HepG2 (cell line): ENCODE results near the gene PDE2A. TPM values are rescaled to one million over a fixed set of nuclear protein-coding genes. Genes with fewer than 3 reads are reported as not detected.

ENCODE experiments used
- ATAC-seq: fragments of 200-7000 bp; cut with Tn5 transposase; 3 replicates; pipeline ENCODE4 v1.9.1; 2020; ENCODE audit warnings: mild to moderate bottlenecking, moderate library complexity
- BruUV-seq: library from RNA; stranded (reverse); fragments of 400-500 nt; replicated peaks from 2 replicates; lab custom pipeline; 2021; lab: Mats Ljungman, UMichigan
- CTCF ChIA-PET: fragments of 300-600 bp; formaldehyde crosslinking; extraction: SDS; loops from one replicate; lab custom pipeline; 2021; ENCODE audit warnings: low total read pairs, inconsistent platforms, low intra/inter-chr PET ratio; lab: Yijun Ruan, JAX
- POLR2A ChIA-PET: fragments of 350-600 bp; sonication (Branson Sonifier 250); formaldehyde crosslinking; loops from one replicate; lab custom pipeline; 2020; ENCODE audit warnings: antibody characterized with exemption, inconsistent platforms; lab: Yijun Ruan, JAX
- DNase-seq: peaks from one replicate; pipeline ENCODE4 v3.0.0-alpha.2; 2015; ENCODE audit warnings: low spot score
- FAIRE-seq: peaks from 3 replicates; lab custom pipeline; 2011; peaks lifted over from hg19 to GRCh38; lab: Jason Lieb, UNC
- H2AFZ ChIP-seq: one replicate; pipeline ENCODE4 v1.6.1; 2011; ENCODE audit warnings: low read length, inconsistent platforms
- H3K27ac ChIP-seq: fragments of 300-600 bp; 3 replicates; pipeline ENCODE4 v1.8.0; 2011; ENCODE audit warnings: mixed run types, mild to moderate bottlenecking, mixed read lengths, low read length, inconsistent platforms; ENCODE audit not compliant: insufficient read depth; ENCODE audit errors: extremely low read length
- H3K27me3 ChIP-seq, 2 experiments: fragments of 200-600 bp in 1 of 2; 2 replicates in 1 of 2; 3 replicates in 1 of 2; pipeline versions ENCODE4 v1.6.0 to v1.8.0; 2011; ENCODE audit warnings: low read length in 2 of 2, mild to moderate bottlenecking in 2 of 2, moderate library complexity in 2 of 2, inconsistent platforms in 1 of 2; ENCODE audit not compliant: insufficient read depth in 2 of 2, control insufficient read depth in 1 of 2
- H3K36me3 ChIP-seq, 2 experiments: fragments of 200-600 bp in 1 of 2; replicated peaks in 1 of 2; 2 replicates in 1 of 2; 3 replicates in 1 of 2; pipeline versions ENCODE4 v1.5.1 to v1.8.0; 2011; ENCODE audit warnings: low read length in 2 of 2, inconsistent platforms in 1 of 2; ENCODE audit not compliant: insufficient read depth in 2 of 2, control insufficient read depth in 1 of 2
- H3K4me1 ChIP-seq: 2 replicates; pipeline ENCODE4 v1.5.1; 2012; ENCODE audit warnings: low read length, inconsistent platforms; ENCODE audit not compliant: insufficient read depth
- H3K4me2 ChIP-seq: 2 replicates; pipeline ENCODE4 v1.6.0; 2011; ENCODE audit warnings: low read depth, low read length, inconsistent platforms
- H3K4me3 ChIP-seq, 3 experiments: fragments of 200-600 bp in 1 of 3; sonication (generic), shearing (Covaris generic) in 1 of 3; replicated peaks in 1 of 3; 2 replicates each; pipeline ENCODE4 v1.5.1; 2011 to 2016; ENCODE audit warnings: low read length in 3 of 3, inconsistent platforms in 2 of 3, low read depth in 2 of 3, mild to moderate bottlenecking in 2 of 3, control low read depth in 1 of 3, mixed read lengths in 1 of 3; ENCODE audit not compliant: insufficient read depth in 1 of 3
- H3K79me2 ChIP-seq: one replicate; pipeline ENCODE4 v1.6.1; 2011; ENCODE audit warnings: low read length, inconsistent platforms; ENCODE audit not compliant: insufficient read depth
- H3K9ac ChIP-seq: 2 replicates; pipeline ENCODE4 v1.6.0; 2011; ENCODE audit warnings: mild to moderate bottlenecking, low read depth, low read length, inconsistent platforms; ENCODE audit not compliant: insufficient read depth
- H3K9me3 ChIP-seq: 2 replicates; pipeline ENCODE4 v1.5.1; 2012; ENCODE audit warnings: mild to moderate bottlenecking, low read length
- H4K20me1 ChIP-seq: 2 replicates; pipeline ENCODE4 v1.6.0; 2011; ENCODE audit warnings: inconsistent platforms, mild to moderate bottlenecking, low read length, moderate library complexity; ENCODE audit not compliant: insufficient read depth
- BRCA1 ChIP-seq: sonication (generic); formaldehyde crosslinking; IDR thresholded peaks from 2 replicates; pipeline ENCODE4 v1.4.0; 2020; ENCODE audit warnings: missing genetic modification reagents
- FOXK1 ChIP-seq: sonication (generic); formaldehyde crosslinking; IDR thresholded peaks from 2 replicates; pipeline ENCODE4 v1.4.0; 2020; ENCODE audit warnings: low read depth, missing genetic modification reagents, borderline replicate concordance
- ISX ChIP-seq: sonication (generic); formaldehyde crosslinking; conservative IDR thresholded peaks from 2 replicates; pipeline ENCODE4 v1.5.0; 2020; ENCODE audit warnings: missing genetic modification reagents
- JDP2 ChIP-seq: sonication (generic); formaldehyde crosslinking; IDR thresholded peaks from 2 replicates; pipeline ENCODE4 v1.8.1; 2022; ENCODE audit warnings: missing genetic modification reagents, borderline replicate concordance
- KAT8 ChIP-seq: IDR thresholded peaks from 2 replicates; pipeline ENCODE4 v1.6.1; 2016; ENCODE audit warnings: missing genetic modification reagents, missing compliant biosample characterization
- KDM1A ChIP-seq: IDR thresholded peaks from 2 replicates; pipeline ENCODE4 v1.6.1; 2016; ENCODE audit warnings: missing compliant biosample characterization
- MYNN ChIP-seq: sonication (generic); formaldehyde crosslinking; IDR thresholded peaks from 2 replicates; pipeline ENCODE4 v1.4.0; 2020; ENCODE audit warnings: mild to moderate bottlenecking, low read depth, missing genetic modification reagents
- SMAD9 ChIP-seq: sonication (generic); formaldehyde crosslinking; IDR thresholded peaks from 2 replicates; pipeline ENCODE4 v1.5.1; 2020; ENCODE audit warnings: mild to moderate bottlenecking, missing genetic modification reagents
- SUZ12 ChIP-seq: fragments of 150-350 bp; IDR thresholded peaks from 2 replicates; pipeline ENCODE4 v1.6.1; 2014; ENCODE audit warnings: low read depth, low read length
- TCF7 ChIP-seq: sonication (generic); IDR thresholded peaks from 2 replicates; pipeline ENCODE4 v1.6.1; 2016; ENCODE audit warnings: antibody characterized with exemption, low read depth
- ZBTB8A ChIP-seq: sonication (generic); formaldehyde crosslinking; IDR thresholded peaks from 2 replicates; pipeline ENCODE4 v1.4.0; 2020; ENCODE audit warnings: mild to moderate bottlenecking, low read depth, missing genetic modification reagents, borderline replicate concordance
- ZFP36L1 ChIP-seq: sonication (generic); formaldehyde crosslinking; IDR thresholded peaks from 2 replicates; pipeline ENCODE4 v1.8.0; 2022; ENCODE audit warnings: mild to moderate bottlenecking, missing genetic modification reagents, moderate library complexity
- ZNF205 ChIP-seq: IDR thresholded peaks from 2 replicates; pipeline ENCODE4 v1.6.1; 2018; ENCODE audit warnings: missing biosample characterization, missing genetic modification reagents
- ZNF326 ChIP-seq: sonication (generic); formaldehyde crosslinking; IDR thresholded peaks from 2 replicates; pipeline ENCODE4 v1.4.0; 2020; ENCODE audit warnings: missing genetic modification reagents, borderline replicate concordance
- WGBS: methylation state at CpG from one replicate; pipeline ENCODE4 v1.1.6; 2017; ENCODE audit warnings: low lambda C conversion rate; 5-methylcytosine and 5-hydroxymethylcytosine counted together
- in situ Hi-C: cut with HindIII; loops from 2 replicates; pipeline ENCODE4 v1.10.0; 2017; ENCODE audit warnings: low pct_unique_long_range_greater_than_20kb; ENCODE audit not compliant: extremely low pct_ligation_motif_present
- intact Hi-C: fragments of 100-400 bp; cut with micrococcal nuclease; formaldehyde crosslinking; loops from one replicate; pipeline ENCODE4 v1.10.0; 2022; ENCODE audit not compliant: unreplicated experiment
- polyA plus RNA-seq, 8 experiments: library from polyadenylated mRNA; depleted of rRNA in 3 of 8; stranded (reverse) in 7 of 8; unstranded in 1 of 8; fragments of >200 nt; fragmentation: Illumina TruSeq in 4 of 8; extraction: Trizol in 4 of 8; gene quantifications; 2 replicates each; pipeline versions ENCODE4 v1.2.1 to v1.2.3, GENCODE V29; 2011 to 2016; ENCODE audit warnings: low read depth in 4 of 8, missing spikeins in 1 of 8, mixed read lengths in 1 of 8; ENCODE audit not compliant: insufficient read depth in 1 of 8
- total RNA-seq, 5 experiments: library from RNA; depleted of rRNA; stranded (reverse); fragments of >200 nt; fragmentation: Illumina TruSeq; extraction: Trizol; gene quantifications; 2 replicates each; pipeline ENCODE4 v1.2.3, GENCODE V29; 2016; ENCODE audit warnings: low read depth in 1 of 5
- TF ChIP-seq, protein P1 (sequence below): sonication (generic); formaldehyde crosslinking; IDR thresholded peaks from 2 replicates; pipeline ENCODE4 v1.8.1; 2023; ENCODE audit warnings: mild to moderate bottlenecking, inconsistent platforms, moderate library complexity, missing genetic modification reagents, borderline replicate concordance
- TF ChIP-seq, protein P2 (sequence below): sonication (generic); formaldehyde crosslinking; conservative IDR thresholded peaks from 2 replicates; pipeline ENCODE4 v1.8.0; 2022; ENCODE audit warnings: mild to moderate bottlenecking, moderate library complexity, missing genetic modification reagents
- TF ChIP-seq, protein P3 (sequence below): sonication (generic); formaldehyde crosslinking; IDR thresholded peaks from 2 replicates; pipeline ENCODE4 v1.8.0; 2022; ENCODE audit warnings: mild to moderate bottlenecking, missing genetic modification reagents; ENCODE audit not compliant: insufficient replicate concordance

PDE2A gene
- total and polyA plus RNA-seq, 2 of the 13 experiments (the other 11 are each of a cell fraction or from before 2014, with no cell fraction given): 3.1 TPM; not detected in 1

DNA sequence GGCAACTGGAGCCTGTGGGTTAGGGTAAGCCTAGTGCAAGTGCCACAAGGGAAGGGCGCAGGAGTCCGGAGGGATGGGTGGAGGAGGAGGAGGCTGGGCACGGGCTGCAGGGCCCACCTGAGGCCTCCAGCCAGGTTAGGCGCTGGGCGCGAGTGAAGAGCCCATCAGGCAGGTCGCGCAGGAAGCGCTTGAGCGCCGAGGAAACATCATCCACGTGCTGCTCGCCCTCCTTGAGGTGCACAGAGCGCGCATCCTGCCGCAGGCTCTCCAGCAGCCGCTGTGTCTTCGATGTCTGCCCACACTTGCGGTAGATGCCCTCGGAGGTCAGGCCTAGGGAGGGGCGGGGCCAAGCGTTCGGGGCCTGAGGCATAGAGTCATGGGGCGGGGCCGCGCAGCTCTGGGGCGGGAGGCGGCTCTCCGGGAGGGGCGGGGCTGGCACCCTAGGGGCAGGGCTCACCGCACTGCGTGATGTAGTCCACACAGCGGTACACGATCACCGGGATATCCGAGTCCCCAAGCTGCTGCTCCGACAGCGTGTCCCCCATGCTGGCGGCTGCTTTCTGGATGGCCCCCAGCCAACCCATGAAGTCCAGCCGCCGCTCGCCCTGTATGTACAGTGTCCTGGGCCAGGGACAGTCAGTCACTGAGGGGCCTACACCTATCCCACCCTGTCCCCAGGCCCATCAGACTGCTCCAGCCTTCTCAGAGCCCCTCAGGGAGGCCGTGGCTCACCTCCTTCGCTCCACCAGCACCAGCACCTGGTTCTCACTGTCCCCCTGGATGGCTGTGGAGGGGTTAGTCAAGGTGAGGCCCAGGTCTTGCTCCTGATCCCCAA is 22.9 kb upstream of the PDE2A start:
- no peak overlapping the region for H2AFZ ChIP-seq
- no peak overlapping the region for H3K4me2 ChIP-seq
- peaks cover 45 to 95% of the 10 kb centered on the region in 2 experiments for H3K36me3 ChIP-seq
- no peak for FAIRE-seq
- no peaks in the 10 kb centered on the region for H3K9me3 ChIP-seq
- POLR2A ChIA-PET: no interaction called here
- no peaks in the 10 kb centered on the region for H3K79me2 ChIP-seq
- TSS peak; percentile 24 for BruUV-seq
- no peak overlapping the region for H3K4me3 ChIP-seq
- no peaks in the 10 kb centered on the region for H3K4me1 ChIP-seq
- TF ChIP-seq SUZ12: no peak
- TF ChIP-seq ZNF205 (CRISPR knock-in tag): no peak
- TF ChIP-seq, protein P1, sequence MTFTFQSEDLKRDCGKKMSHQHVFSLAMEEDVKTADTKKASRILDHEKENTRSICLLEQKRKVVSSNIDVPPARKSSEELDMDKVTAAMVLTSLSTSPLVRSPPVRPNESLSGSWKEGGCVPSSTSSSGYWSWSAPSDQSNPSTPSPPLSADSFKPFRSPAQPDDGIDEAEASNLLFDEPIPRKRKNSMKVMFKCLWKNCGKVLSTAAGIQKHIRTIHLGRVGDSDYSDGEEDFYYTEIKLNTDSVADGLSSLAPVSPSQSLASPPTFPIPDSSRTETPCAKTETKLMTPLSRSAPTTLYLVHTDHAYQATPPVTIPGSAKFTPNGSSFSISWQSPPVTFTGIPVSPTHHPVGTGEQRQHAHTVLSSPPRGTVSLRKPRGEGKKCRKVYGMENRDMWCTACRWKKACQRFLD (CRISPR knock-in tag): no peak
- no peak for TF ChIP-seq SMAD9 (CRISPR knock-in tag)
- no peak for TF ChIP-seq ZBTB8A (CRISPR knock-in tag)
- TF ChIP-seq KDM1A: no peak
- TF ChIP-seq TCF7: no peak
- TF ChIP-seq ISX: no peak
- no peak for TF ChIP-seq BRCA1 (CRISPR knock-in tag)
- TF ChIP-seq JDP2 (CRISPR knock-in tag): no peak
- no peak for TF ChIP-seq ZNF326 (CRISPR knock-in tag)
- TF ChIP-seq ZFP36L1 (CRISPR knock-in tag): no peak
- TF ChIP-seq, protein P2, sequence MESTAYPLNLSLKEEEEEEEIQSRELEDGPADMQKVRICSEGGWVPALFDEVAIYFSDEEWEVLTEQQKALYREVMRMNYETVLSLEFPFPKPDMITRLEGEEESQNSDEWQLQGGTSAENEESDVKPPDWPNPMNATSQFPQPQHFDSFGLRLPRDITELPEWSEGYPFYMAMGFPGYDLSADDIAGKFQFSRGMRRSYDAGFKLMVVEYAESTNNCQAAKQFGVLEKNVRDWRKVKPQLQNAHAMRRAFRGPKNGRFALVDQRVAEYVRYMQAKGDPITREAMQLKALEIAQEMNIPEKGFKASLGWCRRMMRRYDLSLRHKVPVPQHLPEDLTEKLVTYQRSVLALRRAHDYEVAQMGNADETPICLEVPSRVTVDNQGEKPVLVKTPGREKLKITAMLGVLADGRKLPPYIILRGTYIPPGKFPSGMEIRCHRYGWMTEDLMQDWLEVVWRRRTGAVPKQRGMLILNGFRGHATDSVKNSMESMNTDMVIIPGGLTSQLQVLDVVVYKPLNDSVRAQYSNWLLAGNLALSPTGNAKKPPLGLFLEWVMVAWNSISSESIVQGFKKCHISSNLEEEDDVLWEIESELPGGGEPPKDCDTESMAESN: no peak
- TF ChIP-seq, protein P3, sequence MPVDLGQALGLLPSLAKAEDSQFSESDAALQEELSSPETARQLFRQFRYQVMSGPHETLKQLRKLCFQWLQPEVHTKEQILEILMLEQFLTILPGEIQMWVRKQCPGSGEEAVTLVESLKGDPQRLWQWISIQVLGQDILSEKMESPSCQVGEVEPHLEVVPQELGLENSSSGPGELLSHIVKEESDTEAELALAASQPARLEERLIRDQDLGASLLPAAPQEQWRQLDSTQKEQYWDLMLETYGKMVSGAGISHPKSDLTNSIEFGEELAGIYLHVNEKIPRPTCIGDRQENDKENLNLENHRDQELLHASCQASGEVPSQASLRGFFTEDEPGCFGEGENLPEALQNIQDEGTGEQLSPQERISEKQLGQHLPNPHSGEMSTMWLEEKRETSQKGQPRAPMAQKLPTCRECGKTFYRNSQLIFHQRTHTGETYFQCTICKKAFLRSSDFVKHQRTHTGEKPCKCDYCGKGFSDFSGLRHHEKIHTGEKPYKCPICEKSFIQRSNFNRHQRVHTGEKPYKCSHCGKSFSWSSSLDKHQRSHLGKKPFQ (CRISPR knock-in tag): no peak
- no peak for TF ChIP-seq FOXK1 (CRISPR knock-in tag)
- no peak for TF ChIP-seq KAT8
- no peak for TF ChIP-seq MYNN (CRISPR knock-in tag)
- no peaks in the 10 kb centered on the region for H4K20me1 ChIP-seq
- no peak overlapping the region for H3K27ac ChIP-seq
- no peaks in the 10 kb centered on the region for H3K27me3 ChIP-seq
- no peak for ATAC-seq
- no peak for DNase-seq
- 98% methylated on average over 35 of the region's 44 CpGs for WGBS
- in situ Hi-C loops: no loop called here
- no peak overlapping the region for H3K9ac ChIP-seq
- intact Hi-C loops: no loop called here
- CTCF ChIA-PET: no interaction called here
